ENCODE measurements around the gene PPP3R1. TPM values are rescaled to one million over a fixed set of nuclear protein-coding genes. Genes with fewer than 3 reads are reported as not detected.

Gene PPP3R1
- total and polyA plus RNA-seq, 9 of the 15 experiments (the other 6 are each of a cell fraction or from before 2014, with no cell fraction given): 3.7 to 70.0 (median 24.8) TPM

- TF ChIP-seq KLF6 (CRISPR knock-in tag; IDR thresholded peaks at IDR 0.05; ENCODE audit: borderline replicate concordance): no peak
Measured at GRCh38 chr2:68171146-68171545, 81.2 kb downstream of the PPP3R1 start (continued).

- POLR2A ChIA-PET: interaction anchor here (0.8 to 2.2 kb wide), 3 partner anchors 9 to 45 kb away, joined by 3 to 6 read pairs (median 6); no protein-coding TSS in a partner anchor
- Histone ChIP-seq H4K20me1 (replicated peaks; ENCODE audit: control insufficient read depth, insufficient read depth, low read length) (no peaks in the 10 kb centered on the region), H3K36me3 (ENCODE audit: control insufficient read depth, insufficient read depth, low read length) (peaks cover 86% of the 10 kb centered on the region), H3K9me1 (ENCODE audit: control insufficient read depth, insufficient read depth, low read length) (no peaks in the 10 kb centered on the region), H3K4me3 (no peak overlapping the region), H2AFZ (ENCODE audit: low read depth, low read length) (no peak overlapping the region), H3K9me3 (replicated peaks; ENCODE audit: control insufficient read depth, insufficient read depth, low read depth, low read length) (no peaks in the 10 kb centered on the region), H3K4me1 (replicated peaks in 1 of 2; ENCODE audit: control insufficient read depth in 2 of 2, insufficient read depth in 2 of 2, low read length in 2 of 2) (no peaks in the 10 kb centered on the region), H3K79me2 (ENCODE audit: control insufficient read depth, insufficient read depth, low read length) (peaks cover 17% of the 10 kb centered on the region; the same call in 2 of the 3 replicates), H3K27me3 (ENCODE audit: control insufficient read depth in 2 of 2, insufficient read depth in 2 of 2, low read length in 2 of 2) (no peaks in the 10 kb centered on the region), H3K27ac (ENCODE audit: extremely low read depth, low read depth, low read length) (no peak overlapping the region), H3K4me2 (ENCODE audit: insufficient read depth, low read length) (no peak overlapping the region), H3K9ac (ENCODE audit: insufficient read depth in 1 of 2, low read depth in 2 of 2, low read length in 2 of 2) (no peak overlapping the region)
- in situ Hi-C loops (cut with MboI): no loop called here
- TF ChIP-seq POLR3A (IDR thresholded peaks at IDR 0.05; ENCODE audit: borderline replicate concordance, extremely low read depth, insufficient read depth, insufficient read length) (no peak), MEIS2 (IDR thresholded peaks at IDR 0.05; ENCODE audit: partially characterized antibody) (no peak), POLR2AphosphoS5 (IDR thresholded peaks at IDR 0.05; ENCODE audit: control insufficient read depth, insufficient read depth, low read depth, low read length) (no peak), USF1 (CRISPR knock-in tag; IDR thresholded peaks at IDR 0.05) (peak; percentile 56; the same call in 1 of the 2 replicates), ZNF140 (CRISPR knock-in tag; IDR thresholded peaks at IDR 0.05) (0 out of 2 replicates have a peak, but pooled peaks have one; percentile 45), ZNF277 (CRISPR knock-in tag; IDR thresholded peaks at IDR 0.05; ENCODE audit: borderline replicate concordance) (peak; percentile 60; the same call in 1 of the 2 replicates), ATF3 (IDR thresholded peaks at IDR 0.05) (no peak), ATF3 (CRISPR knock-in tag; conservative IDR thresholded peaks at IDR 0.05) (no peak), USF2 (CRISPR knock-in tag; IDR thresholded peaks at IDR 0.05) (peak; percentile 16; the same call in 1 of the 2 replicates), ZNF583 (CRISPR knock-in tag; IDR thresholded peaks at IDR 0.05) (no peak), ZNF347 (CRISPR knock-in tag; IDR thresholded peaks at IDR 0.05; ENCODE audit: low read depth) (no peak), ETV5 (CRISPR knock-in tag; IDR thresholded peaks at IDR 0.05; ENCODE audit: low read depth) (no peak)
- WGBS (ENCODE audit: insufficient coverage, low coverage, missing lambda C conversion rate): 96% methylated on average over 4 of the region's 4 CpGs
- FAIRE-seq: no peak
- intact Hi-C loops (cut with micrococcal nuclease): no loop called here
- DNase-seq (ENCODE audit: extremely low read depth in 1 of 4, low spot score in 3 of 4): no peak
- ATAC-seq: peak; percentile 40; the same call in 1 of the 3 replicates
- no TSS peak for BruUV-seq (replicated peaks)
- CTCF ChIA-PET (ENCODE audit: low intra/inter-chr PET ratio): no interaction called here
Measured at GRCh38 chr2:68169308-68169707, 83.0 kb downstream of the PPP3R1 start.

All from K562 (cell line).